A549 (cell line): ENCODE measurements around the gene DLX4. TPM values are rescaled to one million over a fixed set of nuclear protein-coding genes. Genes with fewer than 3 reads are reported as not detected.

Source experiments
- ATAC-seq, 2 experiments: fragments of 200-7000 bp in 1 of 2; fragments of >200 bp in 1 of 2; cut with Nextera tagmentation in 1 of 2; cut with Tn5 transposase in 1 of 2; 3 replicates each; pipeline versions ENCODE4 v1.8.0 to v1.9.1; 2018 to 2020; ENCODE audit warnings: mild to moderate bottlenecking in 1 of 2, moderate library complexity in 1 of 2
- CTCF ChIA-PET: fragments of 300-600 bp; sonication (Branson Sonifier 250); formaldehyde crosslinking; extraction: SDS; loops from one replicate; lab custom pipeline; 2021; ENCODE audit warnings: antibody characterized with exemption, inconsistent platforms; lab: Yijun Ruan, JAX
- POLR2A ChIA-PET: fragments of 350-600 bp; formaldehyde crosslinking; extraction: SDS; loops from one replicate; lab custom pipeline; 2021; ENCODE audit warnings: antibody characterized with exemption, inconsistent platforms; lab: Yijun Ruan, JAX
- DNase-seq, 2 experiments: peaks; one replicate each; pipeline versions ENCODE4 v3.0.0 to v3.0.0-alpha.2; 2011 to 2016; ENCODE audit warnings: low read depth in 1 of 2, low spot score in 1 of 2
- FAIRE-seq: peaks from 2 replicates; lab custom pipeline; 2011; peaks lifted over from hg19 to GRCh38; lab: Jason Lieb, UNC
- H3K27ac ChIP-seq, 2 experiments: fragments of >200 bp; sonication (Bioruptor Twin); formaldehyde crosslinking; 3 replicates each; pipeline ENCODE4 v1.5.1; 2016 to 2017
- H3K4me1 ChIP-seq: fragments of >200 bp; sonication (Bioruptor Twin); formaldehyde crosslinking; 3 replicates; pipeline ENCODE4 v1.6.1; 2016
- H3K4me2 ChIP-seq: fragments of >200 bp; sonication (Bioruptor Twin); formaldehyde crosslinking; 3 replicates; pipeline ENCODE4 v1.6.1; 2016
- H3K4me3 ChIP-seq: fragments of >200 bp; sonication (Bioruptor Twin); formaldehyde crosslinking; 3 replicates; pipeline ENCODE4 v1.5.1; 2016
- H3K9me3 ChIP-seq: fragments of >200 bp; sonication (Bioruptor Twin); formaldehyde crosslinking; 3 replicates; pipeline ENCODE4 v1.6.1; 2016
- ATOH8 ChIP-seq: fragments of 250-450 bp; sonication (Bioruptor Pico); IDR thresholded peaks from 2 replicates; pipeline ENCODE4 v1.5.0; 2020; ENCODE audit warnings: low read depth, mild to moderate bottlenecking, moderate library complexity
- BHLHE40 ChIP-seq: IDR thresholded peaks from 2 replicates; pipeline ENCODE4 v1.6.1; 2012; ENCODE audit warnings: low read depth, low read length, inconsistent platforms
- CBX8 ChIP-seq: fragments of 200-600 bp; sonication (generic); IDR thresholded peaks from 2 replicates; pipeline ENCODE4 v1.6.1; 2016
- CEBPB ChIP-seq, 2 experiments: fragments of >200 bp in 1 of 2; sonication (Bioruptor Twin) in 1 of 2; formaldehyde crosslinking in 1 of 2; IDR thresholded peaks; 2 replicates each; pipeline ENCODE4 v1.6.1; 2012 to 2016
- CHD2 ChIP-seq: fragments of 150-350 bp; IDR thresholded peaks from 2 replicates; pipeline ENCODE4 v1.6.1; 2014; ENCODE audit warnings: low read length; ENCODE audit not compliant: partially characterized antibody
- CHD4 ChIP-seq: fragments of 200-600 bp; sonication (generic); IDR thresholded peaks from 2 replicates; pipeline ENCODE4 v1.6.1; 2016; ENCODE audit warnings: antibody characterized with exemption, mild to moderate bottlenecking, borderline replicate concordance
- CTCF ChIP-seq: fragments of >200 bp; sonication (Bioruptor Twin); formaldehyde crosslinking; IDR thresholded peaks from 3 replicates; pipeline ENCODE4 v1.5.1; 2016
- E2F6 ChIP-seq: IDR thresholded peaks from 2 replicates; pipeline ENCODE4 v1.6.1; 2012; ENCODE audit warnings: low read depth, borderline replicate concordance
- EP300 ChIP-seq, 2 experiments: fragments of >200 bp; sonication (Bioruptor Twin); formaldehyde crosslinking; IDR thresholded peaks; 2 replicates in 1 of 2; 3 replicates in 1 of 2; pipeline ENCODE4 v1.6.1; 2016 to 2017
- FOSB ChIP-seq: fragments of 250-450 bp; sonication (Bioruptor Pico); IDR thresholded peaks from 2 replicates; pipeline ENCODE4 v1.5.0; 2020; ENCODE audit warnings: mild to moderate bottlenecking, moderate library complexity
- FOSL2 ChIP-seq, 2 experiments: fragments of 450-650 bp in 1 of 2; fragments of >200 bp in 1 of 2; sonication (Bioruptor Twin) in 1 of 2; formaldehyde crosslinking; IDR thresholded peaks; 2 replicates each; pipeline versions ENCODE4 v1.5.0 to v1.6.1; 2016 to 2020; ENCODE audit warnings: mild to moderate bottlenecking in 1 of 2, moderate library complexity in 1 of 2
- FOXS1 ChIP-seq: fragments of 250-450 bp; sonication (Bioruptor Pico); IDR thresholded peaks from 2 replicates; pipeline ENCODE4 v1.5.0; 2020; ENCODE audit warnings: mild to moderate bottlenecking, moderate library complexity
- GATA3 ChIP-seq: IDR thresholded peaks from 2 replicates; pipeline ENCODE4 v1.6.1; 2012; ENCODE audit warnings: borderline replicate concordance
- HES2 ChIP-seq: fragments of >200 bp; sonication (Bioruptor Twin); formaldehyde crosslinking; IDR thresholded peaks from 2 replicates; pipeline ENCODE4 v1.6.1; 2016
- HOXA7 ChIP-seq: fragments of 250-450 bp; sonication (Bioruptor Pico); IDR thresholded peaks from 2 replicates; pipeline ENCODE4 v1.5.0; 2020; ENCODE audit warnings: mild to moderate bottlenecking, moderate library complexity
- HOXB13 ChIP-seq: fragments of 250-450 bp; sonication (Bioruptor Pico); IDR thresholded peaks from 2 replicates; pipeline ENCODE4 v1.5.0; 2020; ENCODE audit warnings: low read depth, mild to moderate bottlenecking, moderate library complexity
- HOXB5 ChIP-seq: fragments of 250-450 bp; sonication (Bioruptor Pico); IDR thresholded peaks from 2 replicates; pipeline ENCODE4 v1.5.0; 2020; ENCODE audit warnings: mild to moderate bottlenecking, moderate library complexity
- JUNB ChIP-seq: fragments of >200 bp; sonication (Bioruptor Twin); formaldehyde crosslinking; IDR thresholded peaks from 2 replicates; pipeline ENCODE4 v1.6.1; 2016
- KDM1A ChIP-seq: fragments of 200-600 bp; sonication (generic); IDR thresholded peaks from 2 replicates; pipeline ENCODE4 v1.6.1; 2016; ENCODE audit warnings: low read depth, mild to moderate bottlenecking
- KDM5A ChIP-seq: fragments of 200-600 bp; sonication (generic); IDR thresholded peaks from 2 replicates; pipeline ENCODE4 v1.6.1; 2016; ENCODE audit warnings: antibody characterized with exemption, mild to moderate bottlenecking
- MAZ ChIP-seq: fragments of 150-350 bp; IDR thresholded peaks from 2 replicates; pipeline ENCODE4 v1.6.1; 2014; ENCODE audit warnings: antibody characterized with exemption, low read depth, low read length, borderline replicate concordance
- NFE2L2 ChIP-seq: fragments of 150-350 bp; conservative IDR thresholded peaks from 2 replicates; pipeline ENCODE4 v1.6.1; 2014; ENCODE audit warnings: low read length
- POLR2A ChIP-seq: IDR thresholded peaks from 2 replicates; pipeline ENCODE4 v1.6.1; 2012; ENCODE audit warnings: mild to moderate bottlenecking, low read length
- RARB ChIP-seq: fragments of 250-450 bp; sonication (Bioruptor Pico); IDR thresholded peaks from 2 replicates; pipeline ENCODE4 v1.8.0; 2021; ENCODE audit warnings: mild to moderate bottlenecking, moderate library complexity
- RFX5 ChIP-seq: fragments of 450-650 bp; IDR thresholded peaks from 2 replicates; pipeline ENCODE4 v1.7.1; 2014; ENCODE audit warnings: antibody characterized with exemption, mild to moderate bottlenecking, moderate library complexity
- SMC3 ChIP-seq: fragments of >200 bp; sonication (Bioruptor Twin); formaldehyde crosslinking; IDR thresholded peaks from 3 replicates; pipeline ENCODE4 v1.6.1; 2018; ENCODE audit warnings: inconsistent platforms
- TP53 ChIP-seq: fragments of 250-450 bp; sonication (Bioruptor Pico); IDR thresholded peaks from 2 replicates; pipeline ENCODE4 v1.5.0; 2021; ENCODE audit warnings: mild to moderate bottlenecking, moderate library complexity
- ZFP36 ChIP-seq: fragments of 450-650 bp; IDR thresholded peaks from 2 replicates; pipeline ENCODE4 v1.6.1; 2014; ENCODE audit warnings: borderline replicate concordance; ENCODE audit not compliant: partially characterized antibody
- WGBS: methylation state at CpG from one replicate; pipeline ENCODE4 v1.1.6; 2017; ENCODE audit errors: missing lambda C conversion rate; 5-methylcytosine and 5-hydroxymethylcytosine counted together
- polyA plus RNA-seq, 4 experiments: library from polyadenylated mRNA; depleted of rRNA in 3 of 4; stranded (reverse); fragments of >200 nt; fragmentation: RNase III in 1 of 4; extraction: RNeasy Plus Mini Kit Qiagen cat#74134 plus additional on column Dnase treatment in 1 of 4; gene quantifications; 2 replicates in 3 of 4; 3 replicates in 1 of 4; pipeline ENCODE4 v1.2.3, GENCODE V29; 2011 to 2017

DLX4 gene
- polyA plus RNA-seq, 2 of the 4 experiments (the other 2 are of a cell fraction): 2.9 to 4.1 TPM

GRCh38 chr17:50018909-50019308, 49.9 kb downstream of the DLX4 start (continued):
- no peak for TF ChIP-seq MAZ
- TF ChIP-seq KDM5A: no peak

GRCh38 chr17:50020841-50021599, 52.0 kb downstream of the DLX4 start:
- Histone ChIP-seq H3K4me2 (no peak overlapping the region), H3K27ac (no peak overlapping the region), H3K9me3 (no peaks in the 10 kb centered on the region), H3K4me3 (no peak overlapping the region), H3K4me1 (peaks cover under 1% of the 10 kb centered on the region; the same call in 1 of the 3 replicates)
- FAIRE-seq (no peak), DNase-seq (no peak), ATAC-seq (0 out of 6 replicates have a peak, but pooled peaks of 1 of the 2 experiments have one; percentile 40)
- 69% methylated on average over 13 of the region's 13 CpGs for WGBS
- CTCF ChIA-PET: interaction anchor here (0.8 to 4.4 kb wide), 9 partner anchors 19 to 140 kb away, joined by 3 to 30 read pairs (median 5); no protein-coding TSS in a partner anchor
- TF ChIP-seq HOXB13 (CRISPR knock-in tag) (no peak), HOXB5 (CRISPR knock-in tag) (no peak), RFX5 (no peak), EP300 (IDR thresholded peaks at IDR 0.05) (no peak), POLR2A (no peak), ATOH8 (CRISPR knock-in tag) (no peak), TP53 (CRISPR knock-in tag) (no peak), HES2 (no peak), CHD4 (no peak), FOXS1 (no peak), BHLHE40 (no peak), NFE2L2 (no peak), KDM1A (no peak), CBX8 (no peak), FOSB (CRISPR knock-in tag) (no peak), GATA3 (no peak)
- TF ChIP-seq, all 56 proteins: peak for 0
- POLR2A ChIA-PET: interaction anchor here (2.1 kb wide), 1 partner anchor 35 kb away, joined by 7 read pairs; the partner anchor contains the start of gene ITGA3

GRCh38 chr17:50021681-50022370, 52.8 kb downstream of the DLX4 start:
- WGBS: 91% methylated on average over 6 of the region's 6 CpGs
- no peak overlapping the region for H3K4me2 ChIP-seq
- H3K27ac ChIP-seq: no peak overlapping the region
- DNase-seq (no peak), FAIRE-seq (no peak), ATAC-seq (peak in 1 of 2 experiments; percentile 6; a peak in 1 of 6 replicates)
- no peak overlapping the region for H3K4me3 ChIP-seq
- peaks cover 8% of the 10 kb centered on the region for H3K4me1 ChIP-seq
- CTCF ChIA-PET: interaction anchor here (0.8 to 4.4 kb wide), 13 partner anchors 16 to 276 kb away, joined by 3 to 30 read pairs (median 5); no protein-coding TSS in a partner anchor
- TF ChIP-seq RARB (CRISPR knock-in tag) (no peak), KDM1A (no peak), HOXB13 (CRISPR knock-in tag) (no peak), E2F6 (no peak), MAZ (no peak), SMC3 (no peak), CTCF (no peak), CEBPB (IDR thresholded peaks at IDR 0.05) (no peak), CHD2 (no peak), HOXA7 (CRISPR knock-in tag) (no peak), GATA3 (no peak), BHLHE40 (no peak), FOSB (CRISPR knock-in tag) (no peak), ZFP36 (no peak), HES2 (no peak), JUNB (no peak), FOSL2 (IDR thresholded peaks at IDR 0.05) (no peak), FOSL2 (CRISPR knock-in tag; IDR thresholded peaks at IDR 0.05) (no peak)
- POLR2A ChIA-PET: interaction anchor here (2.1 kb wide), 1 partner anchor 34 kb away, joined by 7 read pairs; the partner anchor contains the start of gene ITGA3
- no peaks in the 10 kb centered on the region for H3K9me3 ChIP-seq
